ENCODE data around the gene ALOX5. TPM values are rescaled to one million over a fixed set of nuclear protein-coding genes. Genes with fewer than 3 reads are reported as not detected.
A peak's percentile ranks its signal among the peaks of the same experiment; 100 is the strongest.

Gene ALOX5
- total and polyA plus RNA-seq, 10 donors: 69.3 to 357 (median 154) TPM

DNA sequence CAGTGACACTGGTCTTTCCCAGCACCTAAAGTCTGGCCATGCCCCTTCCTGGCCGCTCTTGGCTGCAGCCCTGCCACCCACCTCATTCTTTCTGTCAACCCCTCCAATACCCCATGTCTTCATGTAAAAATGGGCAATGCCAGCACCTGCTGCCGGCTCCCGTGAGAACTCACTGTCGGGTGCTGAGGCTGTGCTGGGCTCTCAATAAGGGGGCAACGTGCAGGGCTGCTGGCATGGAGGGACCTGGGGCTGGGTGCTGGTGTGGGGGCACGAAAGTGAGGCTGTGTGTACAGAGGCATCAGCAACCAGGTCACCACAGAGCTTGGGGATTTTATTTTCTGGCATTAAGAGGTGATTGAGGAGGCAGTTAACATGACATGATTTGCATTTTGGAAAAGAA lies 65.3 kb downstream of the ALOX5 start:
- Histone ChIP-seq H3K27me3 (replicated peaks in 1 of 7) (peaks cover 0 to 11% (median 0%) of the 10 kb centered on the region in 7 donors), H3K9me3 (no peaks in the 10 kb centered on the region), H3K27ac (no peak overlapping the region), H3K36me3 (peaks cover 0 to 74% (median 9%) of the 10 kb centered on the region in 6 donors), H3K4me3 (no peak overlapping the region), H3K4me1 (peaks cover 0 to 29% (median 12%) of the 10 kb centered on the region in 6 donors)
- 82 to 92% (median 89%) methylated on average over 6 of the region's 6 CpGs for WGBS, 5 donors
- no peak for TF ChIP-seq CTCF (IDR thresholded peaks at IDR 0.05 in 8 of 11, conservative IDR thresholded peaks at IDR 0.05 in 3 of 11)
- peak in 1 of 3 donors; percentile 29 for TF ChIP-seq POLR2AphosphoS5 (IDR thresholded peaks at IDR 0.05)
- intact Hi-C loops (cut with DNase I; ENCODE audit: low total_unique reads): no loop called here
- no peak for DNase-seq

GRCh38 chr10:45439873-45440272 lies 65.9 kb downstream of the ALOX5 start:
- peaks cover 0 to 74% (median 9%) of the 10 kb centered on the region in 6 donors for H3K36me3 ChIP-seq
- no peak for TF ChIP-seq POLR2AphosphoS5 (IDR thresholded peaks at IDR 0.05)
- no peak for TF ChIP-seq CTCF (IDR thresholded peaks at IDR 0.05 in 8 of 11, conservative IDR thresholded peaks at IDR 0.05 in 3 of 11)
- TF ChIP-seq POLR2A (IDR thresholded peaks at IDR 0.05): no peak
- H3K4me1 ChIP-seq: peaks cover 0 to 29% (median 12%) of the 10 kb centered on the region in 6 donors
- no peak for DNase-seq
- no peaks in the 10 kb centered on the region for H3K9me3 ChIP-seq
- 58 to 78% (median 73%) methylated on average over 7 of the region's 7 CpGs for WGBS, 5 donors
- peaks cover 0 to 11% (median 0%) of the 10 kb centered on the region in 7 donors for H3K27me3 ChIP-seq (replicated peaks in 1 of 7)
- intact Hi-C loops (cut with DNase I; ENCODE audit: low total_unique reads): no loop called here
- no peak overlapping the region for H3K4me3 ChIP-seq
- H3K27ac ChIP-seq: no peak overlapping the region

DNA sequence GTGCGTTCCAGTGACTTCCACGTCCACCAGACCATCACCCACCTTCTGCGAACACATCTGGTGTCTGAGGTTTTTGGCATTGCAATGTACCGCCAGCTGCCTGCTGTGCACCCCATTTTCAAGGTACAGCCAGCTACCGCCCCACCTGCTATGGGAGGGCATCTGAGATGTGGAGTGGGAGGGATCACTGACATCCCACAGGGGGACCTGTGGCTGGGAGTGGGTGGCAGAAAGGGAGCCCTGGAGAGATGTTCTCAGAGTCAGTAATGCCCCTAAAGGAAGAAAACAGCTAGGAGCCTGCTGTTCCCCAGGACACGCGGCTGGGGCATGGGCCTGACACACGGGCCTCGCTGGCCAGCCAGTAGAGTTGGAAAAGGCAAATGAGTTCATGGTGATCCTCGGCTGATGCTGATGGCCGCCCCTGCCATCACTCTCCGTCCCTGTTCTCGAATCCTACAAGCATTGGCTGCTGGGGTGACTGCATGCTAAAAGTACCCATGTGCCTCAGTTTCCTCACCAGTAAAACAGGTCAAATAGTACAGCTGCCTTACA lies 66.6 kb downstream of the ALOX5 start:
- WGBS, 5 donors: 80 to 84% (median 82%) methylated on average over 13 of the region's 13 CpGs
- peaks cover 0 to 29% (median 12%) of the 10 kb centered on the region in 6 donors for H3K4me1 ChIP-seq
- TF ChIP-seq POLR2AphosphoS5 (IDR thresholded peaks at IDR 0.05) (no peak), POLR2A (IDR thresholded peaks at IDR 0.05) (no peak), CTCF (IDR thresholded peaks at IDR 0.05 in 8 of 11, conservative IDR thresholded peaks at IDR 0.05 in 3 of 11) (no peak)
- H3K4me3 ChIP-seq: no peak overlapping the region
- H3K27me3 ChIP-seq (replicated peaks in 1 of 7): peaks cover 0 to 11% (median 0%) of the 10 kb centered on the region in 7 donors
- no peaks in the 10 kb centered on the region for H3K9me3 ChIP-seq
- DNase-seq: no peak
- intact Hi-C loops (cut with DNase I; ENCODE audit: low total_unique reads): no loop called here
- no peak overlapping the region for H3K27ac ChIP-seq
- H3K36me3 ChIP-seq: peaks cover 0 to 74% (median 9%) of the 10 kb centered on the region in 6 donors

DNA sequence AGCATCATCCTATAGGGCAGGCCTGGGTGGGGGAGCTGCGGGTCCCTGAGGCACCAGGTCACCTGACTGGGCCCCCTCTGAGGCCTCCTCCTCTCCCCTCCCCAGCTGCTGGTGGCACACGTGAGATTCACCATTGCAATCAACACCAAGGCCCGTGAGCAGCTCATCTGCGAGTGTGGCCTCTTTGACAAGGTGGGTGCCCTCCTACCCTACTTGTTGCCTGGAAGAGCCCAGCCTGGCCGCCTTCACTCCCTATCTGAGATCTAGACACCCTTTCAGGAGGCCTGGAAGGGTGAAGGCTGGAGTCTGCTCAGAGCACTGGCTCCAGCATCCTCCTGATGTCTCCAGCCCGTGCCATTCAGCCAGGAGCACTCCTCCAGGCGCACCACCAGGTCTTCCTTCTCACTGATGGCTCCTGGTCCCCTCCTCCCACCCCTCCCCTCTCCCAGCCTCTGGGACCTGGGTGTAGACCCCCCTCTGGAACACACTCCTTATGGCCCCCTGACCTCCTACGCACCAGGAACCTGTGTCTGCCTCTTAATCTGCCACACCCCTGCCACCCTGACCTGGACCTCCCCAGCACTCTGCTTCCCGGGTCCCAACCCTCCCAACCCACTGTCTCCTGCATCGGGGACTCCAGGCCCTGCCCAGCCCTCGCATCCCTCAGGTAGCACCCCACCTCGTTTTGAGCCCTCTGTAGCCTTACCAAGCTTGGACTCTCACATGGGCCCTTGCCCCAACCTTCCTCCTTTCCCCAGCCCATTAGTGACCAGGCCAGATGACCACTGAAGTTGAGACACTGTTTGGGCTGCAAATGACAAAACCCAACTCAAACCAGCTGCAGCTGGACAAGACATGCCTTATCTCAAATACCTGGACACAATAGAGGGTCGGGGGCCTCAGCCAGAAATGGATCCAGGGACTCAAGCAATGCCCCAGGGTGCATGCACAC lies 67.5 kb downstream of the ALOX5 start:
- no peak for DNase-seq
- Histone ChIP-seq H3K36me3 (peaks cover 0 to 82% (median 9%) of the 10 kb centered on the region in 6 donors), H3K27me3 (replicated peaks in 1 of 7) (peaks cover 0 to 11% (median 0%) of the 10 kb centered on the region in 7 donors), H3K4me1 (peaks cover 0 to 22% (median 12%) of the 10 kb centered on the region in 6 donors), H3K4me3 (no peak overlapping the region), H3K9me3 (no peaks in the 10 kb centered on the region), H3K27ac (no peak overlapping the region)
- intact Hi-C loops (cut with DNase I; ENCODE audit: low total_unique reads): no loop called here
- TF ChIP-seq POLR2AphosphoS5 (IDR thresholded peaks at IDR 0.05): peak in 1 of 3 donors; percentile 43
- no peak for TF ChIP-seq CTCF (IDR thresholded peaks at IDR 0.05 in 8 of 11, conservative IDR thresholded peaks at IDR 0.05 in 3 of 11)
- no peak for TF ChIP-seq POLR2A (IDR thresholded peaks at IDR 0.05)
- WGBS, 5 donors: 85 to 90% (median 88%) methylated on average over 11 to 13 of the region's 13 CpGs

All from spleen (tissue), 11 donors.